ENCODE data around the gene LCLAT1.
A peak's percentile ranks its signal among the peaks of the same experiment; 100 is the strongest.
"Not testable (repeated sequence)": the region's sequence is repeated elsewhere in the genome, so short reads cannot be mapped to it uniquely, and the experiment has no call there.

The LCLAT1 gene

DNA sequence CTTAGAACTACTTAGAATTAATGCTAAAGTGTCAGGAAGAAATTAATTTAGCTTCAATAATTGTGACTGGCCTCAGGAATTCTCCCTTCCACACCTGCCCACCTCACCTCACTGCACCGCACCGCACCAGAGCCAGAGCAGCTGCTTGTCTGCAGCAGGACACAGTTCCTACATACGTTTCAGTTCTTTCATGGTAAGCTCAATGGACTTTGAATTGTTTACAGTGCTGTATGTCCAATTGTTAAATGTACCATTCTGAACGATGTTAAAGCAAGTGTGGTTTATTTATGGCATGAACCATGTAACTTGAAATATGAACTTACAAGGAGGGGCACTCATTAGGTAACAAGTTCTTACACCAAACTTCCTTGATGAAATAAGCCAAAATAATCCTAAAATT, 196.0 kb downstream of the LCLAT1 start:
- DNase-seq (ENCODE audit: low read depth, low spot score), result not testable (repeated sequence)

DNA sequence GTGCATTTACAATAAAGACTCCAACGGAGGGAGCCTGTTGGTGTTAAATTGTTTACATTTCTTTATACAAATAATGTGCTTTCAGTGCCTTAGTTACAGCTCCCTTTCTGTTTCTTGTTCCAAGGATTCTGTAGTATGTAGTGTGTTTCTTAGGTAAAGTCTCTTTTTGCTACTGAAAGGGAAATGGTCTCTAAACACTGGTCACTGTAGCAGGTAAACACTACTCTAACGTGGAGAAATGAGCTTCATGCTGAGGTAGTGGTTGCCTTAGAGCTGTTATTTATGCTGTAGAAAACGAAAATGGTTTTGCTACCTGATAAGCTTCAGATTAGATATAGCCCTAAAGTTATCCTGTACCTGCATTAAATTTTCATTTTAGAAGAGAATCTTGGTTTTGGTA, 196.6 kb downstream of the LCLAT1 start:
- DNase-seq (ENCODE audit: low read depth, low spot score), result no peak

DNA sequence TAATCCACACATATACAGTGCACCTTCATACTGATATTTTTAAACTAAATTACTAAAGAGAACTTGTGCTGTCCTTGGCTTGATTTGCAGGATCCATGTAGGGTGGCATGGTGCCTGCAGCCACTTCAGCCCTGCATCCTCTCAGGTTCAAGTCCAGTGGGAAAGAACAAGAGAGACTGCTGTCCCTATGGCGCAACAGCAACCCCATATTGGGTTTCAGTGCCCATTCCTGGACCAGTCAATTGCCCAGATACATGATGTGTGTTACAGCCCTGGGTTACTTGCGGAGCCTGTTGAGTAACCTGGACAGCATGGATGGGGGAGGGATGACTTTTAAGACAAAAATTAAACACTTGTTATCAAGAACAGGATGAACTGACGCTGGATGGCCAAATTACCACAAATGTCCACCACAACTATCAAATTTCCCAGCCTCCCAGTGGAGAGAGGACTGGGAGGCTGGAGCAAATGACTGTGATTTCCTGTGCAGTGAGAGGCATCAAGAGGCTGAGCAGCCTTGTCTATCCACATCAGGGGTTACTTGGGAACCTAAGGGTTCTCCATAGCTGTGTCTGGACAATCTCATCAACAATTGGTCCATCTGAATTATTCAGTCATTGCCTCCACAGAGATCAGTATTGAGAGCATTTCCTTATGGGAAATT, 198.2 kb downstream of the LCLAT1 start:
- DNase-seq (ENCODE audit: low read depth, low spot score), result no peak

DNA sequence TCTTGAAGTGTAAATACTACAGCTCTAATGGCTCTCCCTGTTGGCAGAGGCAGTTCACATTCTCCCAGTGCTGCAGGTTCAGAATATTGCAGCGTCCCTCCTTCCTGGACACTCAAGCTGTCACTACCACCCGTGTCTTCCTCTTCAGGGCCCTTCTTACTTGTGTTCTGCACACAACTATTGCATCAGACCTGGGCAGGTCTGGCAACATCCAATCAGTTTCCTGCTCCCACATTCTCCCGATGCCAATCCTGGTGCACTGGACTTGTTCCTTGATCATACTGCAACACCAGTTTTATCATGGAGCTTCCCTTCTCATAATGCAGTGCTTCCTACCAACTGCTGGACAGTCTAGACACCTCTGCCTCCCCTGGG, 198.7 kb downstream of the LCLAT1 start:
- DNase-seq (ENCODE audit: low read depth, low spot score), result no peak

DNA sequence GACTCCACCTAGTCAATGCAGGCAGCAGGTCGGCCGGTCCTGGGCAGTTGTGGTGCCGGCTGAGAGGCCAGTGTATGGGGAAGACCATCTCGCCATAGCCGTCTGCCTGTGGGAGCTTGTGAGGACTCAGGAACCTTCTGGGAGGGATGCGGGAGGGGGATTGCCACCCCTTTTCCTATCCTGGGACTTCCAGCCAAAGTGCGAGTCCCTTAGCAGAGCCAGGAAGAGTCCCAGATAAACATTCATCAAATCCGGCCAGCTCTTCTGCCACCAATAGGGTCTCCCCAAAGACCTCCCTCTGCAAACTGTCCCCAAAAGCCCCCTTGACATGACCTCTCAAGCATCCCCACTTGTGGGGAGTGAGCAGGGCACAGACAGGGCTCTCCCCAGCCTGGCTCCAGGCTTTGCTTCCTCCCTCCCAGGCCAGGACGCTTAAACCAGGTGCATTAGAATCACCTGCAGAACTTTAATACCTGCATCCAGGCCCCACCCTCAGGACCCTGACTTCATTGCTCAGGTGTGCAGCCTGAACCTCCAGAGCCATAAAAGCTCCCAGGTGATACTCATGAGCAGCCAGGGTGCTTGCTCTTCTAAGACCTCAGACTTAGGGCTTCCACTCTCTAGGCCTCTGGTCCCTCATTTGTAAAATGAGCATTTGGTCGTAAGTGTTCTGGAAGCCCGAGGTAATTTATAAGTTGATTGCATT, 200.9 kb downstream of the LCLAT1 start:
- DNase-seq (ENCODE audit: low read depth, low spot score), result no peak

DNA sequence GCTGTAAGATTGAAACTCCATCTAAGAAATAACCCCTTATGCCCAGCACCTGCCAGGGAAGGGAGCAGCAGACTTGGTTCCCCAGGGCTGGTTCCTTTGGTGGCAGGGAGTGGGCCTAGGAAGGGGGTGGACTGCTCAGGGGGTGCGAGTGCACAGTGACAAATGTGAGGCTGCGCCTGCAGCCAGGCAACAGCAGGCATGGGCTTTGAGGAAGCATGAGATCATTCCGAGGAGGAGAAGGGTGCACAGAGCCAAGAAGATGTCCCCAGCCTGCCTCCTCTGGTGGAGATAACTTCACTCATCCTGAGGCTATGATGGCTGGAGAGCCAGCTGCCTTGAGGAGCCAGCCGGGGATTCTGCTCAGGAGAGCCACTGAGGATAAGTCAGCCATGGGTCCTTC, 202.2 kb downstream of the LCLAT1 start:
- no peak for DNase-seq (ENCODE audit: low read depth, low spot score)

DNA sequence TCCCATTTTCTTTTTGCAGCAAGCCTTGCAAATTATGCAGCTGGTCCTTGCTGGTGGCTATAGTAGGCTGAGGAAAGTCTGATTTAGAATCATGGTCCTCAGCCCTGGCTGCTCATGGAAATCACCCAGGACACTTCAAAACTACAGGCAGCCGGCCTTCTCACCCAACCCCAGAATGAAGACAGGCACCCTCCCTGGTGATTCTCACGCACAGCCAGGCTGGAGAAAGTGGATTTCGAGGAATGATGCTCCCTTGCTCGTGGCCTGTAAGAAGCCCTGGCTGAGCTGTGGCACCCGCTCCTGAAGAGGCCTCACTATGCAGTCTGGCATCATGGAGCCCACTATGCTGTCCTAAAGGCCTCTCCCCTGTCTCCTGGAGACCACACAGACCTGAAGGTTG, 202.8 kb downstream of the LCLAT1 start:
- DNase-seq (ENCODE audit: low read depth, low spot score), result no peak

DNA sequence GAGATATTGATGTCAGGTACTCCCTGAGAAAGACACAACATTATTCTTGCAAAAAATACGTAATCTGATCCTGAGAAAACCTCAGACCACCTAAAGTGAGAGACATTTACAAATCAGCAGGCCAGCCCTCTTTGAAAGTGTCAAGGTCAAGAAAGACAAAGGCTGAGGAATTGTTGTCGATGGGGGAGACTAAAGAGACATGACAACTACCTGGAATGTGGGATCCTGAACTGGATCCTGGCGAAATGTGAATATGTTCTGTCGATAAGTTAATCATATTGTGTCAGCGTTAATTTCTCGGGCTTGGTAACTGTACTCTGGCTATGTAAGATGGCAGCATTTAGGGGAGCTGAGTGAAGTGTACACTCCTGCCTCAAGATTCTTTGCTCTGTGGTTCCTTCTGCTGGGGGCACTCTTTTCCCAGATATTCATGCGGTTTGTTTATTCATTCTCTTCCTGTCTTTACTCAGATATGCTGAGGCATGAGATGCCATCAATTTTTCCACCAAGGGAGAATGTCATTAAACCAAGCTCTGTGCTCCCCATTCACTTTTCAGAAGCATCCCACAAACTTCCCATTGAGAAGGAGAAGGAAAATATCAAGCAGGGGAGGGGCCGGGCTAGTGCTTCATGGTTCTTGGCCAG, 205.3 kb downstream of the LCLAT1 start:
- no peak for DNase-seq (ENCODE audit: low read depth, low spot score)

DNA sequence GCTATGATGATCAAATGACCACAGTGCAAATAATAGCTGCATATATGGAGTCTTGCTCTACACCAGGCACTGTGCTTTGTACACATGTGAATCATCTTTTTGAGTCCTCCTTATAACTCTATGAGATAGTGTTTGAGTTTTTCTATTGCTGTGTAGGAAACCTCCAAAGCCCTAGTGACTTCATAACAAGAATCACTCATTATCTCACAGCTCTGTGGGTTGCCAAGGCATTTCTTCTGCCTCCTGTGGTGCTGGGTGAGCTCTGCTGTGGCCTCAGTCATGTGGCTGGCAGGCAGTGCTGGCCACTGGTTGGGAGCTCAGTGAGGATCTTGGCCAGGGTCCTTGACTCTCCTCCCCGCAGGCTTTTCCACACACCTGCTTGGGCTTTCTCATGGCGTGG, 206.8 kb downstream of the LCLAT1 start:
- DNase-seq (ENCODE audit: low read depth, low spot score), result no peak

DNA sequence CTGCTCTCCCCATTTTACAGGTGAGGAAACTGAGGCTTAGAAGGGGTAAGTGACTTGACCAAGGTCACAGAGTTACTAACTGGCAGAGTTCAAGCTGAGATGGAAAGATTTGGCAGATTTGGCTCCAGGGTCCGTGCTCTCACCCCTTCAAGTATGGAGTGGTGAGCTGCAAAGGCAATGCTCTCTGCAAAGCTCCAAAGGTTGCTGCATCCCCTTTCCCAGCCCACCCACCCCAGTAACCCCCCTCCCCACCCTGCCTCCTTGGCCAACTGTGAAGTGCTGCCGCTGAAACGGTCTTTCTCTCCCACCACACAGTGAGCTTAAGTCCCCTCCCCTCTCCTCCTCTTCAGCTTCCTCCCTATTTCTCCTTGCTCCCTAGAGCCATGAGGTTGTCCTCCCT, 207.4 kb downstream of the LCLAT1 start:
- DNase-seq (ENCODE audit: low read depth, low spot score), result no peak

DNA sequence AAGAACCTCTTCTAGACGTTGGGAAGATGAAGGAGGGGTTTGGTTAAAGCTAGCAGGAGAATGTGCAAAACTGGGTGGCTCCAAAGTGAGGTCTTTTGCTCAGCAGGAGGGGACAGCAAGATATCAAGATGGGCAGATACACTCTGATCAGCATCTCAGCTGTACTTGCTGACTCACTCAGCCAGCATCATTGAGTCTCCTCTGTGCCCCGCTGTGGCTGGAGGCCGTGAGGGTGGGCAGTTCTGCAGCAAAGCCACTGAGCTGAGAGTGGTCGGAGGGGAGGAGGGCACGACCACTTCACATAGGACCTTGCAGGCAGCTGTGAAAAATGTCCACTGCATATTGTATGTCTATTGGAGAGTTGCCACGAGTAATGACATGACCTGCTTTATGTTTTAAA, 208.2 kb downstream of the LCLAT1 start:
- no peak for DNase-seq (ENCODE audit: low read depth, low spot score)

DNA sequence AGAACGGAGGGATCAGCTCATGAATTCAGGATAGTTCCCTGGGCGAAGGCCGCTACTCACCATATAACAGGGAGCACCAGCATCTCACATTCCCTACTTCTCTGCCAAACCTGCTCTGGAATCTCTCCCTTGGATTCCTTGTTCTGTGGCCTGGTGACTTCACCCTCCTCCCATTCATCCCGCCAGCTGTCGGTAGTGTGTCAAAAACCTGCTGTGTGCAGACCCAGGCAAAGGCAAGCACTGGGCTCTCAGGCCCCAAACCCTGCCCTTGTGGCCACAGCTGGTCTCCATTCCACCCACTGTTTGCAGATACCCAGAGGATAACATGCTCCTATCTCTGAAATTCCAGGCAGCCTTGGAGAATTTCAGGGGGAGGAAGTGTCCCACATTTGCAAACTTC, 208.6 kb downstream of the LCLAT1 start:
- DNase-seq (ENCODE audit: low read depth, low spot score), result peak; percentile 48

DNA sequence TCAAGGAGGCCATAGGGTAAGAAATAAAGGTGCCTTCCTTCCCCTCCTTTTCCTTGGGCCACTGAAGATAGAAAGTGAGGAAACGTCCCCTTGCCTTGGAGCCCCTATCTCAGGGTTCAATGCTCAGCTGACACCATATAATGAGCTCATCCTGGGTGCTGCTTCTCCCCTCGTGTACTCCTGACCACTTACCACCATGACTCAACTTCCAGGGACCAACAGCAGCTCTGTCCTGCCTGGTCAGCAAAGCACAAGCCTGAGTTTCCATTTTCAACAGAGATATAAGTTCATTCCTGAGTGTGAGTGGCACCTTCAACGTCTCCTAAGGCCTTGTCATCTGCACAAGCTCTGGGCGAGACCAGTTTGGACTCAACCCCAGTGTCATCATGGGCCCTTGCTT, 209.0 kb downstream of the LCLAT1 start:
- DNase-seq (ENCODE audit: low read depth, low spot score), result no peak

DNA sequence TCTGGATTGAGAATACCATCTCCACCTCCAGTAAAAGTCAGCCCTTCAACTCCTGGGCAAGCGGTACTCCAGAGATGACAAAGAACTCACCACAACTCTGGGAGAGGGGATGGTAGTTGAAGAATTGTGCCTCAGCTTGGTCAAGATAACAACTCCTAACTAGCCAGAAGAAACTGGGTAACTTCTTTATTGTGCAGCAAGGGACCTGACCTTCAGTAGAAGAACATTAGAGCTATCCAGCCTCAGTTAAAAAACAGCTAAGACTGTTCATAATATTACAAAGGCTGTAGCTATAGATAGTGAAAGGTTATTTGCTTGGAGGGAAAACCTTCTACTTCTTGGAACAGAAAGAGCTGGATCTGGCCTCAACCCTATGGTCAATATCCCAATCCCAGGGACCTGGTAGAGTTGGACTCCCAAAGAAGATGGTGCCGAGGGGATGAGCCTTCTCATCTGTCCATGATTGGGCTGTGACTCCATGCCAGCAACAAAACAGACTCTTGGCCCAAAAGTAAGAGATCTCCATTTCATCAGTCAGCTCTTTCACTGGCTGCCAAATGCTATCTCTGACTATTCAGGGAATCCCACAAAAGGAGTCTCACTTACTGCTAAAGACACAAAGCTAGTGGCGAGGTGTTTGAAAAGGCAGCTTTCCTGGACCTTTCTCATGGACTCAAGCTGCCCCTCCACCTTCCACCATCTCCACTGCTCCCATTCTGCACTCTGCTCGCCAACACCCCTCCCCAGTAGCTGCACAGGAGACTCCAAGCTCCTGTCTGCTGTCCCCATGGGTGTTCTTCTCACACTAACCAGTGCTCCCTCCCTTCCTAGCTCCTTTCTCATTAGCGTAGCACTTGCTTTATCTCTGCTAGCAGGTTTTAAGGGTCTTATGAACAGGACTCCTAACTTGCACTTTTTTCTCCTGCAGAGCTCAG, 214.4 kb downstream of the LCLAT1 start:
- DNase-seq (ENCODE audit: low read depth, low spot score), result no peak

DNA sequence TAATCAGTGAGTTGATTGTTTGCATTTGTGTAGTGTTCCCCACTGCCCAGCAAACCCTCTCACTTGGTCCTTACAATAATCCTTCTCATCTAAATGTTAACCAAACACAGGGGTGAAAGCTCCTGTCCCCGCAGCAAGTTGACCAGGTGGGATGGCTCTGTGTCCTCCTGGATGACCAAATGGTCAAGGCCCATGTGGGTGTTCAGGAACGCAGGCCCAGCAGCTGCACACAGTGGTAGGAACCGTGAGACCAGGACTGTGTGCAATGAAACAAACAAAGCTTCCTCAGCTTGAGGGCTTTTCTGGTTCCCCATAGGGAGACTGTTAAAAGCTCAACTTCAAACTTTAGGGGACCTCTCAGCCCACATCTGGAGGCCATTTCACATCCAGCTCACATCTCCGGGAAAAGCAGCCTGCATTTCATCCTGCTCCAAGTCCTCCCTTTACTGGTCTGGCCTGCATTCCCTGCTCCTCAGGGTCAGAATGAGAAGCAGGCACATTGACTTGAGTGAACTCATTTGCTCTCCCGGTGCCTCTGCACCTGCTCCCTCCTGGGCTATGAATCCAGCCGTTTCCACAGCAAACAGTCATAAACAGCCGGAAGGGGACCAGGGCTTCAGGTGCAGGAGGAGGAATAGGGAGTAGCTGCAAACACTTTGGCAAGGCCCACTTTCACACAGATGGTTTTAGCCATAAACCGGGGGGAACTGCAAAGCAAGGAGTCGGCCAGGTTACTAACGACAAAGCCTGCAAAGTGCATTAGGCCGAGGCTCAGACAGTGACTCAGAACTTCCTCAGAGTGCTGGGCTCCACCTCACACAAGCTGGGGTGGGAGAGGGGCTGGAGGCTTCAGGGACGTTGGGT, 215.5 kb downstream of the LCLAT1 start:
- no peak for DNase-seq (ENCODE audit: low read depth, low spot score)

DNA sequence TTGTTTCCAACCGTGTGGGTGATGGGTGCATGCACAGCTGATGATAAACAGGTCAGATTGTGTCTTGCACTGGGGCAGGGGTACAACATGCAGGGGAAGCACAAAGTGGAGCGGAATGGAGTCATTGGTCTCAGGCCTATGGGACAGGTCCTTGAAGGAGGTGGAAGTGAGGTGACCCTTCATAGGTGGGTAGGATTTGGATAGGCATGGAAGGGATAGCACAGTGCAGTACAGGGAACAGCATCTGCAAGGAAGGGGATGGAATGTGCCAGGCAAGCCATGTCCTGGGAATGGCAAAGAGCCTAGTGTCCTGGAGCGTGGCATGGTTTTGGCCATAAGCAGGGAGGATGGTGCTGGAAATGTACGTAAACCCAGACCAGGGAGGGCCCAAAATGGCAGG, 216.3 kb downstream of the LCLAT1 start:
- no peak for DNase-seq (ENCODE audit: low read depth, low spot score)

DNA sequence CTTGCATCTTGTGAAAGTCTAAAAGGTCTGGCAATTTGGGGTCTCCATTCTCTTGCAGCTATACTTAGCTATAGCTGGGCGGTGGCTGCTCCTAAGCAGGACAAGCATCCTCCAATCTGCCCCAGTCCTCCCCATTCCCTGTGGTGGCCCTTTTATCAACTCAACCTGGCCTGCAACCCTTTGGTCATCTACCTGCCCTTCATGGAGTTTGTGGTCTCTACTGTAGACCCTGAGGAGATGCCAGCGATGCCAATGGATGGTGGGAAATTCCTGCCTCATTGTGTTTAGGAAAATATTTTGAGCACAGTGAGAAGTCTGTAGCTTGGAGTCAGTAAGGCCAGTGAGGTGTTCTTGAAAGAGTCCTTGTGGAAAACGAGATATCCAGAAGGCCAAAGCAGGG, 216.8 kb downstream of the LCLAT1 start:
- DNase-seq (ENCODE audit: low read depth, low spot score), result no peak

DNA sequence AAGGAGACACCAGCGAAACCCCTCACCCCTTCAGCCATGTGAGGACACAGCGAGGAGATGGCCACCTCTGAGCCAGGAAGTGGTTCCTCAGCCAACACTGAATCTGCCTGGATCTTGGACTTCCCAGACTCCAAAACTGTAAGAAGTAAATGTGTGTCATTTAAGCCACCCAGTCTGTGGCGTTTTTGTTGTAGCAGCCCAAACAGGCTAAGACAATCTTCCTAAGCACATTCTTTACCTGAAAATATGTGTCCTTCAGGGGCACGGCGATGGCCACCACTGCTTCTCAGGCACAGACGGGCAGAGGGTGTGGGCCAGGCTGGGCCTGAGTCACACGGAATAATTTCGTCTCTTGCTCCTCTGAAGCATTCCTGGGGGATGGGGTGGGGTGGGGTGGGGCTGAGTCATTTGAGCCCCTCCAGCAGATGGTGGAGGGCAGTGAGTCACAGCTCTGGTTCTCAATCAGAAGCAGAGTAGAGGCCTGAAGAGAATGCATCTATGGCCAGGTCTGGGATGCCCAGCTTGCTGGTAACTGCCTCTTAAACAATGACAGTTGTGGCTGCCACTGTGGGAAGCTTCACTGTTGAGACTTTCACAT, 217.8 kb downstream of the LCLAT1 start:
- DNase-seq (ENCODE audit: low read depth, low spot score), result peak; percentile 67

DNA sequence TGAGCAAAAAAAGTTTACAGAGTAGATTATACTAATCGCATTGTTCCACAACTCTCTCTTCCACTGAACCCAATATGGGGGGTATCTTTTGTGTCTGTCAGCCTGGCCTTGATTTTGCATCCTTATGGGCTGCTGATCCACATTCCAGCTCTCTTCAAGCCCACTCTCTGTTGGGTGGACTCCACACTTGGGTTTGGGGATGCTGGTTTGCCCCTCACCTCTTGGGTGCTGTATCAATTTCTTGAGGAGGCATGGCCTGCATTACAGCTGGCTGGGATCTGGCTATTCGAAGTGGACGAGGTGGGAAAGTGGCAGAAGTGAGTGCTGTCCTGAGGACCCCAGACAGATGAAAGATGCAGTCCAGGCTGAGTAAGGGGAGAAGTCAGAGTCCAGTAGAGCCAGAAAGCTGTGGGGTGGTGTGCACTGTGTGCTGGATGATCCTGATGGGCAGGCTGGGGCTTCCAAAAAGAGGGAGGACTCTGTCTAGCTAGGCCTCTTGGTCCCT, 218.8 kb downstream of the LCLAT1 start:
- DNase-seq (ENCODE audit: low read depth, low spot score), result no peak

DNA sequence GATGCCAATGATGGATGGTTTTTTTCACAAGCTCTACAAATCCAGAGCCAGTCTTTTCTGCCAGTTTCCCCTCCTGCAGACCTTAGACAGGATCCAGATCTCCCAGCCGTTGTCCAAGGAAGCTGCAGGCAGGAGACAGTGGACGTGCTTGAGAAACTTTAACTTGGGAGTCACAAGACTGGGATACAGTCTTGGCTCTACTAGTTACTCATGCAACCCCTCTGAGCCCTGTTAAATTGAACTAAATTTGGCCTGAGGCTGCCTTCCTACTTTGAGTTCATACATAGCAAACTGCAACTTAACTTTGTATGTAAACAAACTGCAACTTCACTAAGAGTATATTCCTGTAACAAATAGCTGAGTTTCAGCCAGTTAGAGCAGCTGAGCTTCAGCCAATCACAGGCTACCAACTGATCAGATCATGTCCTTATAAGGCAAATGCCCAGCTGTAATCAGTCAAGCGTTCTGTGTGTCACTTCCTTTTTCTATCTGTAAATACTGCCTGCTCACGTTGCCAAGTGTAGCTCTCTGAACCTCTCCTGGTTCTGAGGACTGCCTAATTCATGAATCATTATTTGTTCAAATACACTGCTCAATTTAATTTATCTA, 219.3 kb downstream of the LCLAT1 start:
- peak; percentile 61 for DNase-seq (ENCODE audit: low read depth, low spot score)
